Fibroblast of skin of back (primary cell): ENCODE results near the gene ARFGAP1.
A peak's percentile ranks its signal among the peaks of the same experiment; 100 is the strongest.

Source experiments
- DNase-seq: peaks from one replicate; pipeline ENCODE4 v3.0.0-alpha.2; 2013

Gene ARFGAP1

DNA sequence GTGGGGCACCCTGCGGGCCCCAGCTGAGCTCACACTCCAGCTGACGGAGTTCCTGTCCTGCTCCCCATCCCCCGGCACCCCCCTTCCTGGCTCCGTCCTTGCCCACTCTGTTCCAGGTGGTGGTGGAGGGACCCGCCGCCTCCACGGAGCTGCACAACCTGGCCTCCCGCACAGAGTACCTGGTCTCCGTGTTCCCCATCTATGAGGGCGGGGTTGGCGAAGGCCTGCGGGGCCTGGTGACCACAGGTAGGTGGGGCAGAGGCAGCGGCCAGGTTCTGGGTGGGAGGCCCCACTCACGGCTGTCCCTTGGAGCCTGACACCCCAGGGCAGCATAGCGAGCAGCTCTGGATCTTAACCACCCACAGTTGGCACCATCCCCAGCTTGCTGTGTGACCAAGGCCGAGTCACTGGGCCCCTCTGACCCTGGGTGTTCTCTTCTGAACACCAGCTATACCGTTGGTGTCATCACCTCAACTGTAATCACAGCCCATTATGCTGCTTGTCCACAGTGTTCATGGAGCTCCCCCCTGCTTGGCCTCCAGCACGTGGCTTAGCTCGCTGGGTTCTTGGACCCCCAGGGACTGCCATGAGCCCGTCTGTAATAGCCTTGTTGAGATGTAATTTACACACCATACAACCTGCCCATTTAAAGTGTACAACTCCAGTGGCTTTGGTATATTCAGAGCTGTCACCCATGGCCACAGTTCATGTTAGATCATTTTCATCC lies 37.8 kb downstream of the ARFGAP1 start:
- DNase-seq, result peak; percentile 23

GRCh38 chr20:63311186-63311832 lies 38.7 kb downstream of the ARFGAP1 start:
- no peak for DNase-seq

DNA sequence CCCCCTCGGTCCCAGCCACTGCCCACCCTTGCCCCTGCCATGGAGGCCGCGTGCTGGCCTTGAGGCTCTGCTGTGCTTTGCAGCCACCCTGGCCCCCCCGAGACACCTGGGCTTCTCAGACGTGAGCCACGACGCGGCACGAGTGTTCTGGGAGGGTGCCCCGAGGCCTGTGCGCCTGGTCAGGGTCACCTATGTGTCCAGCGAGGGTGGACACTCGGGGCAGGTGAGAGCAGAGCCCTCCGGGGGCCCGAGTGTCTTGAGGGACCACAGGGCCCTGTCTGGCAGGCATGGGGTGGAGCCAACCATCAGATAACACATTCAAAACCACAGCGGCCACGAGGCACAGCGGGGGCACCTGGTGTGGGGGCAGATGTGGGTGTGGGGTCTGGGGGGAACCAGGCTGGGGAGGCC lies 39.2 kb downstream of the ARFGAP1 start:
- DNase-seq, result no peak

DNA sequence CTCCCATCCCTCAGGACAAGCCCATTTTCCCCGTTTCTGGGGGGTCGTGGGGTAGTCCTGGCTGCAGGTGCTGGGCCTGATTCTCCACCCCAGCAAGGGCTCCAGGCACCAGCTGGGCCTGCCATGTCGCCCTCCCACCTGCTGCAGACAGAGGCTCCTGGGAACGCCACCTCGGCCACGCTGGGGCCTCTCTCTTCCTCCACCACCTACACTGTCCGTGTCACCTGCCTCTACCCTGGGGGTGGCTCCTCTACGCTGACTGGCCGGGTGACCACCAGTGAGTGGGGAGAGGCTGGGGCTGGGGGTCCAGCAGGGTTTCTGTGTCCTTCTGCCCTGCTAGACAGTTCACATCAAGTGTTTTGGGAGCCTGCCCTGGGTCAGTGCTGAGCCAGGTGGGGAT lies 39.7 kb downstream of the ARFGAP1 start:
- DNase-seq, result no peak

- DNase-seq, result no peak
Measured at GRCh38 chr20:63312690-63313348, 40.2 kb downstream of the ARFGAP1 start.

DNA sequence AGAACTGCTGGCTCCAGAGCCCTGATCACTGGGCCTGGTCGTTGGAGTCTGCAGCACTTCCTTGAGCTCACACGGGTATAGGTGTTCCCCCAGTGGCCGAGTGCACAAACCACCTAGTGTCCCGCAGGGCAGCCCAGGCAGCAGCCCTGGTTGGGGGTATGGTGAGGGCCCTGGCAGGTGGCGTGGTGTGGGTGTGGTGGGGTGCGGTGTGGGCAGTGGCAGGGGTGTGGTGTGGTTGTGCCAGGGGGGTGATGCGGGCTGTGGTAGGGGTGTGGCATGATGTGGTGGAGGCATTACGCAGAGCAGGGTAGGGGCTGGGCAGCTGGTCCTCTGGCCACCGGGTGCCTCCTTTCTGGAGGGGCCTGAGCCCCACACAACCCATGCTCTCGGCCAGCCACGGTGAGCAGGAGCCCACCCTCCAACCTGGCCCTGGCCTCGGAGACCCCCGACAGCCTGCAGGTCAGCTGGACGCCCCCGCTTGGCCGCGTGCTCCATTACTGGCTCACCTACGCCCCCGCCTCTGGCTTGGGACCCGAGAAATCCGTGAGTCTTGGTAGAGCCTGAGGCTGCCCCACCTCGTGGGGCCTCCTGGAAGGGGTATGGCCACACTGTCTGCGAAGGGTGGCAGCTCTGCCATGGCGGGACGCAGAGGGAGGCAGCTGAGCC lies 40.9 kb downstream of the ARFGAP1 start:
- no peak for DNase-seq

DNA sequence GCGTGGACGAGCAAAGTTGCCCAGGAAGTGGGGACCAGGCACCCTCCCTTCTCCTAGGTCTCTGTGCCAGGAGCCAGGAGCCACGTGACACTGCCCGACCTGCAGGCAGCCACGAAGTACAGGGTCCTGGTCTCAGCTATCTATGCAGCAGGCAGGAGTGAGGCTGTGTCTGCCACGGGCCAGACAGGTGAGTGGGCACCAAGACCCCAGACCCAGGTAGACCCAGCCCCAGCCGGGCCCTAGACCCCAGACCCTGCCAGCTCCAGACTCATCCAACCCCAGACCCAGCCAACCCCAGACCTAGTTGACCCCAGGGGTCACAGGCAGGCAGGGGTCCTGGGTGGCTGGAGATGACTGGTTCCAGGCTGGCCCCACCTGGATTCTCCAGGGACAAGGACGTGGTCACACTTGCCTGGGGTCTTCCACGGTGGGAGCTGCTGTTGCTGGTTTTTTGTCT lies 41.4 kb downstream of the ARFGAP1 start:
- no peak for DNase-seq

- DNase-seq, result no peak
Measured at GRCh38 chr20:63314566-63315239, 42.1 kb downstream of the ARFGAP1 start.

DNA sequence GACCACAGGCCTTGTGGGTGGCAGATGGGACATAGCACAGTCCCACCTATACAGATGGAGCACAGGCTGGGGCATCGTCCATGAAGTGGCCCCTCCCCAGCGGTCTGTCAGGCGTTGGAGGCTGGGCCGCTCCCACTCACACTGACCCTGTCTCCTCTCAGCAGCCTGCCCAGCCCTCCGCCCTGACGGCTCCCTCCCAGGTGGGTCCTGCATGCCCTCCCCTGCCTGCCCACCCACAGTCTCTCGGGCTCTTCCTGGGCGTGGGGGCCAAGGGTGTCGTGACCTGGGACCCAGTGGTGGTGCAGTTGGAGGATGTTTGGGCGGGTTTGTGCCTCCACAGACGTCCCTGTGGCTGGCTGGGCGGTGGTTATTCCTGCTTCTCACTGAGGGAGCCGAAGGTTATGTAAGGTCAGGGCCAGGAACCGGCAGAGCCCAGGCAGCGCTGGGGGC lies 42.7 kb downstream of the ARFGAP1 start:
- DNase-seq, result no peak

GRCh38 chr20:63315731-63316491 lies 43.3 kb downstream of the ARFGAP1 start:
- no peak for DNase-seq

GRCh38 chr20:63316502-63316921 lies 43.9 kb downstream of the ARFGAP1 start:
- DNase-seq, result no peak

DNA sequence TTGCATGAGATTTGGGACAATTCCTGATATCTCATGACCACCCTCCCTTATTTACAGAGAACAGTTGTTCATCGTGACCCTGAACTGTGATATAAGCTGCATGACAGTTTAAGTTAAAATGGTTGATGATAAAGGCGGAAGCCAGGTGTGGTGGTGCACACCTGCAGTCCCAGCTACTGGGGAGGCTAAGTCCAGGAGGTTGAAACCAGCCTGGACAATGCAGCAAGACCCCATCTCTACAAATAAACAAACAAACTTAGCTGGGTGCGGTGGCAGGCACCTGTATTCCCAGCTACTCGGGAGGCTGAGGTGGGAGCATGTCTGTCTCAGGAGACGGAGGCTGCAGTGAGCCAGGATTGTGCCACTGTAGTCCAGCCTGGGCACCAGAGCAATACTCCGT lies 44.4 kb downstream of the ARFGAP1 start:
- DNase-seq, result no peak

DNA sequence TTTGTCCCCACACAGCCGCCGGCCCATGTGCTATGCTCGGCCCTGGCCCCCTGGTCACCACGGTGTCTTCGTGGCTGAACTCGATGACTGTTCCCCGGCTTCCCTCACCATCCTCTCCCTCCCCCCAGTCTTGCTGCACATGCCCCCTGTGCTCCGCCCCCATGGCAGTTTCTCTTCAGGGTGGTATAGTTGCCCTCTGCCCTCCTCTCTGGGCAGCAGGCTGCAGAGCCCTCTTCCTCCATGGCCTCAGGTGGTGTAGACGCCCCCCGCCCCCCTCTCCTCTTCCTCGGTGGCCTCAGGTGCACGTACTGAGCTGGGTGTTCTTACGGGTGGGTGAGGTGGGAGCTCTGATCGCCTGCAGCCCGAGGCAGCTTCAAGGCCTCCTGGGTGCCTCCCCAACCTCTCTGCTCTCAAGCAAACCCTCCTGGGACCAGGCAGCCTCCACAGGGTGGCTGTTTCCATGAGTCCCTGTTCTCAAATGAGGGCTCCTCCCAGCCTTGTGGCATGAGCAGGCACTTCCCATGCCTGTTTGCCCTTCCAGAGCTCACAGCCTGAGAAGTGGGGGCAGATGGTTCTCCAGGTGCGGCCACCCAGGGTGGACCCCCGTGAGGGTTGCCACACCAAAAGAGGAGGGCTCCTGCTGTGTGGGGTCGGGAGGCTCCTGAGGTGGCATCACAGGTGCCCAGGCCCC lies 45.1 kb downstream of the ARFGAP1 start:
- DNase-seq, result no peak

GRCh38 chr20:63318391-63319163 lies 46.0 kb downstream of the ARFGAP1 start:
- DNase-seq, result no peak

GRCh38 chr20:63319164-63320040 lies 46.8 kb downstream of the ARFGAP1 start:
- no peak for DNase-seq

DNA sequence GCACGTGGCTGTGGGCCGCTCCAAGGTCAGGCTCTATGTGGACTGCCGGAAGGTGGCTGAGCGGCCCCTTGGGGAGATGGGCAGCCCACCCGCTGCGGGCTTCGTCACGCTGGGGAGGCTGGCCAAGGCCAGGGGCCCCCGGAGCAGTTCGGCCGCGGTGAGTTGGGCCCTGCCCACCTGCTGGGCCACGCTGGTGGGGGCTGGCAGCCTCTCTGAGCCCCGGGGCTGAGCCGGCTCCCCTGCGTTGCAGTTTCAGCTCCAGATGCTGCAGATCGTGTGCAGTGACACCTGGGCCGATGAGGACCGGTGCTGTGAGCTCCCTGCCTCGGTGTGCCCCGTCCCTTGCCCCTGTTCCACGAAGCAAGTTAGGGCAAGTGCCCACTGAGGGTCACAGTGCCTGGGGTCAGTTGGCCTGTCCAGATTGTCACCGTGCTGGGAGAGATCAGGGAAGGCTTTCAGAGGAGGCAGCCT lies 47.5 kb downstream of the ARFGAP1 start:
- no peak for DNase-seq

DNA sequence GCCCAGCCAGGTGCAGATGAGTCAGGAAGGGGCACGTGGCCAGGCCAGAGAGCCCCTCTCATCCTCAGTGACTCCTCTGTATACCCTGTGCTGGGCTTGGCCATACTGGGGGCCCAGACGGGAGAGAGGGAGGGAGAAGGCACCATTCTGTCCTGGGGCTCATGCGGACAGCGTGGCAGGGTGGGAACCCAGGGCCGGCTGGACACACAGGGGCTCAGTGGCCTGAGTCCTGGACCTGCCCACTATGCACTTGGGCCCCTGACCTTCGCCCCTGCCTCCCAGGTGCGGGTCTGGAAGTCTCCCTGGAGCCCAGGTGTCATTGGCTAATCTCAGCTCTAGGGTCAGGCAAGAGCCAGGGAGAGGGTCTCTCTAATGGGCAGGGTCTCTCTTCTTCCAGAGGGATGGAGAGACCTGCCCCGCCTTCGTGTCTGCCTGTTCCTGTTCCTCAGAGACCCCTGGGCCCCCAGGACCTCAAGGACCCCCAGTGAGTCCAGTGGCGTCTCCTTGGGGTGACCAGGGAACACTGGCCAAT lies 48.1 kb downstream of the ARFGAP1 start:
- DNase-seq, result no peak

DNA sequence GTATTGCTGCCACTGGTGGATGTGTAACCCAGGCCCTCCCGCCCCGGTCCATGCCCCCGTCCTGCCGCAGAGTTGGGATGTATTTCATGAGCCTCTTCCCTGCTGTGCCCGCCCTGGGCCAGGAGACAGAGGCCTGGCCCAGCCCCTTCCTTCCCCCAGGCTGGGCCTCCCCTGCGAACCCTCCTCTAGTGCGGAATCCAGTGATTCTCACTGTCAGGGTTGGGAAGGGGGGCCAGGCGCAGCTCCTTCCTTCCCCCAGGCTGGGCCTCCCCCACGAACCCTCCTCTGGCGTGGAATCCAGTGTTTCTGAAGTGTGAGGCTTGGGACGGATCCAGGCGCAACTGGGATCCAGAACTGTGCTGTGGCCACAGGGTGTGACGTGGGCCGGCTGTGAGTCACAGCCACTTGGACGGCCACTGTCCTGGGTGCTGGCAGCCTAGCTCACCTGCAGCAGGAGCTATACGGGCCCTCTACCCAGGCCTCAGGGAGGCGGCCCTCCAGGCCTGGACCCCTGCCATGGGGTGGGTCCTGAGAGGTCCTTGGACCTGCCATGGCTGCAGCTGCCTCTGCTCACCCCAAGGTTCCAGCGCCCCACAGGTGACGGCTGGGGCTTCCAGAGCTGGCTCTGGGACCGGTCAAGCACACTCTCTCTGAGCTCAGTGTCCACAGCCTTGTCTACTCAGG lies 48.7 kb downstream of the ARFGAP1 start:
- DNase-seq, result no peak
